Measurements from ENCODE around the gene DEPDC7. TPM values are rescaled to one million over a fixed set of nuclear protein-coding genes. Genes with fewer than 3 reads are reported as not detected.

DEPDC7 gene
- polyA plus RNA-seq, 1 donor from 2014 or later: 3.3 TPM

- H3K4me3 ChIP-seq (ENCODE audit: low read length): no peak overlapping the region
- no peaks in the 10 kb centered on the region for H3K79me2 ChIP-seq (replicated peaks; ENCODE audit: insufficient read depth, low read length)
- no peaks in the 10 kb centered on the region for H3K36me3 ChIP-seq (ENCODE audit: insufficient read depth, low read length)
- no peak overlapping the region for H2AFZ ChIP-seq (ENCODE audit: low read depth, low read length)
- H3K4me2 ChIP-seq (ENCODE audit: low read length): no peak overlapping the region
- no peaks in the 10 kb centered on the region for H3F3A ChIP-seq (ENCODE audit: insufficient read depth, low read length, poor library complexity, severe bottlenecking)
- no peaks in the 10 kb centered on the region for H3K27me3 ChIP-seq (ENCODE audit: insufficient read depth, low read depth, low read length)
- no peak for TF ChIP-seq RAD21 (conservative IDR thresholded peaks at IDR 0.05)
- TF ChIP-seq, protein P1, sequence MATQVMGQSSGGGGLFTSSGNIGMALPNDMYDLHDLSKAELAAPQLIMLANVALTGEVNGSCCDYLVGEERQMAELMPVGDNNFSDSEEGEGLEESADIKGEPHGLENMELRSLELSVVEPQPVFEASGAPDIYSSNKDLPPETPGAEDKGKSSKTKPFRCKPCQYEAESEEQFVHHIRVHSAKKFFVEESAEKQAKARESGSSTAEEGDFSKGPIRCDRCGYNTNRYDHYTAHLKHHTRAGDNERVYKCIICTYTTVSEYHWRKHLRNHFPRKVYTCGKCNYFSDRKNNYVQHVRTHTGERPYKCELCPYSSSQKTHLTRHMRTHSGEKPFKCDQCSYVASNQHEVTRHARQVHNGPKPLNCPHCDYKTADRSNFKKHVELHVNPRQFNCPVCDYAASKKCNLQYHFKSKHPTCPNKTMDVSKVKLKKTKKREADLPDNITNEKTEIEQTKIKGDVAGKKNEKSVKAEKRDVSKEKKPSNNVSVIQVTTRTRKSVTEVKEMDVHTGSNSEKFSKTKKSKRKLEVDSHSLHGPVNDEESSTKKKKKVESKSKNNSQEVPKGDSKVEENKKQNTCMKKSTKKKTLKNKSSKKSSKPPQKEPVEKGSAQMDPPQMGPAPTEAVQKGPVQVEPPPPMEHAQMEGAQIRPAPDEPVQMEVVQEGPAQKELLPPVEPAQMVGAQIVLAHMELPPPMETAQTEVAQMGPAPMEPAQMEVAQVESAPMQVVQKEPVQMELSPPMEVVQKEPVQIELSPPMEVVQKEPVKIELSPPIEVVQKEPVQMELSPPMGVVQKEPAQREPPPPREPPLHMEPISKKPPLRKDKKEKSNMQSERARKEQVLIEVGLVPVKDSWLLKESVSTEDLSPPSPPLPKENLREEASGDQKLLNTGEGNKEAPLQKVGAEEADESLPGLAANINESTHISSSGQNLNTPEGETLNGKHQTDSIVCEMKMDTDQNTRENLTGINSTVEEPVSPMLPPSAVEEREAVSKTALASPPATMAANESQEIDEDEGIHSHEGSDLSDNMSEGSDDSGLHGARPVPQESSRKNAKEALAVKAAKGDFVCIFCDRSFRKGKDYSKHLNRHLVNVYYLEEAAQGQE (IDR thresholded peaks at IDR 0.05; ENCODE audit: borderline replicate concordance): no peak
- no peak for TF ChIP-seq TAF1 (IDR thresholded peaks at IDR 0.05; ENCODE audit: low read depth)
- no peak for TF ChIP-seq EP300 (conservative IDR thresholded peaks at IDR 0.05; ENCODE audit: poor library complexity, severe bottlenecking)
- no peak for TF ChIP-seq POLR2AphosphoS5 (IDR thresholded peaks at IDR 0.05)
- TF ChIP-seq EZH2 (IDR thresholded peaks at IDR 0.05; ENCODE audit: borderline replicate concordance, insufficient read depth, low read length, poor library complexity, severe bottlenecking): no peak
- no peak for TF ChIP-seq MXI1 (conservative IDR thresholded peaks at IDR 0.05; ENCODE audit: poor library complexity, severe bottlenecking)
- TF ChIP-seq SMC3 (conservative IDR thresholded peaks at IDR 0.05; ENCODE audit: poor library complexity): no peak
- TF ChIP-seq CTCF (IDR thresholded peaks at IDR 0.05; ENCODE audit: poor library complexity, severe bottlenecking): no peak
- no peak overlapping the region for H3K9ac ChIP-seq (ENCODE audit: low read length)
- H3K9me2 ChIP-seq (ENCODE audit: insufficient read depth, low read length): no peaks in the 10 kb centered on the region
- no peaks in the 10 kb centered on the region for H4K20me1 ChIP-seq (ENCODE audit: insufficient read depth)
- no peak overlapping the region for H3K27ac ChIP-seq (ENCODE audit: low read length)
- no peaks in the 10 kb centered on the region for H3K9me3 ChIP-seq (ENCODE audit: low read length)
These were observed 14.4 kb upstream of the DEPDC7 start for GRCh38 chr11:33001281-33001680.

GRCh38 chr11:33001751-33002542 is 13.7 kb upstream of the DEPDC7 start:
- H3K4me3 ChIP-seq (ENCODE audit: low read length): no peak overlapping the region
- H3K9me3 ChIP-seq (ENCODE audit: low read length): no peaks in the 10 kb centered on the region
- H3K9ac ChIP-seq (ENCODE audit: low read length): no peak overlapping the region
- H3K36me3 ChIP-seq (ENCODE audit: insufficient read depth, low read length): no peaks in the 10 kb centered on the region
- H3K4me2 ChIP-seq (ENCODE audit: low read length): no peak overlapping the region
- no peaks in the 10 kb centered on the region for H3K79me2 ChIP-seq (replicated peaks; ENCODE audit: insufficient read depth, low read length)
- no peaks in the 10 kb centered on the region for H3K9me2 ChIP-seq (ENCODE audit: insufficient read depth, low read length)
- no peak overlapping the region for H2AFZ ChIP-seq (ENCODE audit: low read depth, low read length)
- no peaks in the 10 kb centered on the region for H4K20me1 ChIP-seq (ENCODE audit: insufficient read depth)
- H3F3A ChIP-seq (ENCODE audit: insufficient read depth, low read length, poor library complexity, severe bottlenecking): no peaks in the 10 kb centered on the region
- TF ChIP-seq RAD21 (conservative IDR thresholded peaks at IDR 0.05) (no peak), EZH2 (IDR thresholded peaks at IDR 0.05; ENCODE audit: borderline replicate concordance, insufficient read depth, low read length, poor library complexity, severe bottlenecking) (no peak), EP300 (conservative IDR thresholded peaks at IDR 0.05; ENCODE audit: poor library complexity, severe bottlenecking) (no peak), TAF1 (IDR thresholded peaks at IDR 0.05; ENCODE audit: low read depth) (no peak), CTCF (IDR thresholded peaks at IDR 0.05; ENCODE audit: poor library complexity, severe bottlenecking) (no peak), POLR2AphosphoS5 (IDR thresholded peaks at IDR 0.05) (no peak), MXI1 (conservative IDR thresholded peaks at IDR 0.05; ENCODE audit: poor library complexity, severe bottlenecking) (no peak), SMC3 (conservative IDR thresholded peaks at IDR 0.05; ENCODE audit: poor library complexity) (no peak)
- TF ChIP-seq, protein P1 (IDR thresholded peaks at IDR 0.05; ENCODE audit: borderline replicate concordance): no peak
- H3K27ac ChIP-seq (ENCODE audit: low read length): no peak overlapping the region
- H3K27me3 ChIP-seq (ENCODE audit: insufficient read depth, low read depth, low read length): no peaks in the 10 kb centered on the region
